ENCODE results near the gene LBR.

The LBR gene

GRCh38 chr1:225422795-225423517 is 4.9 kb downstream of the LBR start:
- Mint-ChIP-seq H3K27me3 (no peaks in the 10 kb centered on the region), H3K9me3 (no peaks in the 10 kb centered on the region), H3K4me3 (no peak overlapping the region), H3K27ac (peak overlapping the region; percentile 27 to 36), H3K4me1 (peaks cover 60% of the 10 kb centered on the region)
- ATAC-seq: no peak
- no peak for DNase-seq

GRCh38 chr1:225422031-225422605 is 5.7 kb downstream of the LBR start:
- H3K9me3 Mint-ChIP-seq: no peaks in the 10 kb centered on the region
- no peaks in the 10 kb centered on the region for H3K27me3 Mint-ChIP-seq
- H3K27ac Mint-ChIP-seq: peak overlapping the region in 1 of 2 donors; percentile 65
- peaks cover 60% of the 10 kb centered on the region for H3K4me1 Mint-ChIP-seq
- ATAC-seq (no peak), DNase-seq (no peak)
- no peak overlapping the region for H3K4me3 Mint-ChIP-seq

GRCh38 chr1:225418598-225418997 is 9.2 kb downstream of the LBR start:
- H3K4me3 Mint-ChIP-seq: no peak overlapping the region

GRCh38 chr1:225418059-225418458 is 9.8 kb downstream of the LBR start:
- H3K27ac Mint-ChIP-seq: no peak overlapping the region
- no peak overlapping the region for H3K4me3 Mint-ChIP-seq
- no peak for ATAC-seq
- no peaks in the 10 kb centered on the region for H3K27me3 Mint-ChIP-seq
- H3K9me3 Mint-ChIP-seq: no peaks in the 10 kb centered on the region
- peaks cover 21% of the 10 kb centered on the region for H3K4me1 Mint-ChIP-seq
- no peak for DNase-seq

More at GRCh38 chr1:225418598-225418997, 9.2 kb downstream of the LBR start:
- H3K4me1 Mint-ChIP-seq: peaks cover 26% of the 10 kb centered on the region
- ATAC-seq (no peak), DNase-seq (no peak)
- H3K27ac Mint-ChIP-seq: peak overlapping the region; percentile 0 to 42
- no peaks in the 10 kb centered on the region for H3K9me3 Mint-ChIP-seq
- H3K27me3 Mint-ChIP-seq: no peaks in the 10 kb centered on the region

GRCh38 chr1:225415967-225416745 is 11.7 kb downstream of the LBR start:
- no peak overlapping the region for H3K27ac Mint-ChIP-seq
- no peak for ATAC-seq
- no peaks in the 10 kb centered on the region for H3K27me3 Mint-ChIP-seq
- no peaks in the 10 kb centered on the region for H3K9me3 Mint-ChIP-seq
- DNase-seq: no peak
- H3K4me1 Mint-ChIP-seq: peaks cover 7% of the 10 kb centered on the region
- H3K4me3 Mint-ChIP-seq: no peak overlapping the region

- peak overlapping the region in 1 of 2 donors; percentile 63 for H3K27ac Mint-ChIP-seq
- H3K4me3 Mint-ChIP-seq: no peak overlapping the region
- no peaks in the 10 kb centered on the region for H3K9me3 Mint-ChIP-seq
- ATAC-seq (no peak), DNase-seq (no peak)
- peaks cover 11% of the 10 kb centered on the region for H3K4me1 Mint-ChIP-seq
- no peaks in the 10 kb centered on the region for H3K27me3 Mint-ChIP-seq
These were observed 12.5 kb downstream of the LBR start for GRCh38 chr1:225415307-225415706.

- H3K4me1 Mint-ChIP-seq: peaks cover 9% of the 10 kb centered on the region
- ATAC-seq: no peak
- DNase-seq: no peak
- H3K4me3 Mint-ChIP-seq: no peak overlapping the region
- H3K27me3 Mint-ChIP-seq: no peaks in the 10 kb centered on the region
- peak overlapping the region in 1 of 2 donors; percentile 22 for H3K27ac Mint-ChIP-seq
- no peaks in the 10 kb centered on the region for H3K9me3 Mint-ChIP-seq
These were observed 14.0 kb downstream of the LBR start for GRCh38 chr1:225413708-225414375.

- ATAC-seq (no peak), DNase-seq (no peak)
- Mint-ChIP-seq H3K4me1 (peaks cover 6% of the 10 kb centered on the region), H3K27me3 (no peaks in the 10 kb centered on the region), H3K9me3 (no peaks in the 10 kb centered on the region), H3K27ac (no peak overlapping the region), H3K4me3 (no peak overlapping the region)
These were observed 15.0 kb downstream of the LBR start for GRCh38 chr1:225412803-225413351.

GRCh38 chr1:225412321-225412720 is 15.5 kb downstream of the LBR start:
- no peak for ATAC-seq
- Mint-ChIP-seq H3K4me3 (no peak overlapping the region), H3K9me3 (no peaks in the 10 kb centered on the region), H3K27me3 (no peaks in the 10 kb centered on the region), H3K4me1 (peaks cover 6% of the 10 kb centered on the region), H3K27ac (no peak overlapping the region)
- no peak for DNase-seq

GRCh38 chr1:225410036-225410435 is 17.8 kb downstream of the LBR start:
- ATAC-seq (no peak), DNase-seq (no peak)
- H3K4me1 Mint-ChIP-seq: peaks cover 6% of the 10 kb centered on the region
- H3K27me3 Mint-ChIP-seq: no peaks in the 10 kb centered on the region
- no peak overlapping the region for H3K4me3 Mint-ChIP-seq
- peak overlapping the region in 1 of 2 donors; percentile 49 for H3K27ac Mint-ChIP-seq
- H3K9me3 Mint-ChIP-seq: no peaks in the 10 kb centered on the region

- DNase-seq (no peak), ATAC-seq (no peak)
- Mint-ChIP-seq H3K4me1 (peaks cover 6% of the 10 kb centered on the region), H3K27me3 (no peaks in the 10 kb centered on the region), H3K9me3 (no peaks in the 10 kb centered on the region), H3K4me3 (no peak overlapping the region), H3K27ac (no peak overlapping the region)
These were observed 18.8 kb downstream of the LBR start for GRCh38 chr1:225409051-225409450.

- no peak overlapping the region for H3K27ac Mint-ChIP-seq
- no peaks in the 10 kb centered on the region for H3K27me3 Mint-ChIP-seq
- H3K4me3 Mint-ChIP-seq: no peak overlapping the region
- no peaks in the 10 kb centered on the region for H3K9me3 Mint-ChIP-seq
- no peak for ATAC-seq
- no peak for DNase-seq
- H3K4me1 Mint-ChIP-seq: peaks cover 6% of the 10 kb centered on the region
These were observed 19.6 kb downstream of the LBR start for GRCh38 chr1:225408249-225408648.

GRCh38 chr1:225407755-225408154 is 20.1 kb downstream of the LBR start:
- no peak for DNase-seq
- no peak overlapping the region for H3K27ac Mint-ChIP-seq
- no peaks in the 10 kb centered on the region for H3K27me3 Mint-ChIP-seq
- H3K4me3 Mint-ChIP-seq: no peak overlapping the region
- H3K4me1 Mint-ChIP-seq: peaks cover 6% of the 10 kb centered on the region
- no peak for ATAC-seq
- no peaks in the 10 kb centered on the region for H3K9me3 Mint-ChIP-seq

- DNase-seq (no peak), ATAC-seq (no peak)
- Mint-ChIP-seq H3K4me3 (no peak overlapping the region), H3K27ac (peak overlapping the region; percentile 28 to 56), H3K4me1 (peaks cover 6% of the 10 kb centered on the region), H3K27me3 (no peaks in the 10 kb centered on the region), H3K9me3 (no peaks in the 10 kb centered on the region)
These were observed 20.7 kb downstream of the LBR start for GRCh38 chr1:225406976-225407725.

GRCh38 chr1:225400968-225401367 is 26.9 kb downstream of the LBR start:
- no peaks in the 10 kb centered on the region for H3K27me3 Mint-ChIP-seq
- DNase-seq (no peak), ATAC-seq (no peak)
- peaks cover 5% of the 10 kb centered on the region for H3K4me1 Mint-ChIP-seq
- H3K4me3 Mint-ChIP-seq: no peak overlapping the region
- H3K9me3 Mint-ChIP-seq: no peaks in the 10 kb centered on the region
- H3K27ac Mint-ChIP-seq: peak overlapping the region in 1 of 2 donors; percentile 63
